ENCODE data around the gene TRIM17.

DNA sequence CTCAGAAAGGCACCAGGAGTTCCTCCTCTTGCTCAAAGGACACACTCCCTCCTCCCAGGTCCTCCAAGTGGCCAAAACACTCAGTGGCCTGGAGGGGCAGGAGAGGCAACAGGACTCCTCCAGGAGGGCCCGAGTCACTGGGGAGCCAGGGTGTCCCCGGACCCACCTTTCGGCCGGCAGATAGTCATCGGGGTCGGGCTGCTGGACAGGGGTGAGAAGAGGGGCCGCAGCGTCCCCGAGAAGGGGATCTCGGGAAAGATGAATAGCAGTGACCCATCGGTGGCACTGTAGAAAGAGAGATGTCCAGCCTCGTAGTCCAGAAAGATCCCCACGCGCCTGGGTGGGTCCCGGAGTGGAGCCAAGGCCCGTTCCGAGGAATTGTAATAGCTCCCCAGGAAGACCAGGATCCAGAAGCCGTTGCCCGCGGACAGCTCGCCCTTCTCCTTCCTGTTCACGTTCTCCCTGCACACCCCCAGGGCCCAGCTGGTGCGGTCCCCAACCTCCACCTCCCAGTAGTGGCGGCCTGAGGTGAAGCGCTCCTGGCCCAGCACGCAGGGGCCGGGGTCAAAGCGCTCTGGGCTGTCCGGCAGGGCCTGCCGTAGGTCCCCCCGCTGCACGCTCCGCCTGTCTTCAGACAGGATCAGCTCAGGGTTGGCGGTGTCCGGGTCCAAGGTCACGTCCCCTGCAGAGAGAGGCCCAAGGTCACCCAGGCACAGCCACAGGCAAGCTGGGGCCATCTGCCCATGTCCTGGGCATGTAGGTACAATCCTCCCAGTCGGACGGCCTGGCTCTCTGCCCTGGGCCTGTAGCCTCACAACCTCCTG is 21.9 kb downstream of the TRIM17 start:
- TF ChIP-seq, protein P1, sequence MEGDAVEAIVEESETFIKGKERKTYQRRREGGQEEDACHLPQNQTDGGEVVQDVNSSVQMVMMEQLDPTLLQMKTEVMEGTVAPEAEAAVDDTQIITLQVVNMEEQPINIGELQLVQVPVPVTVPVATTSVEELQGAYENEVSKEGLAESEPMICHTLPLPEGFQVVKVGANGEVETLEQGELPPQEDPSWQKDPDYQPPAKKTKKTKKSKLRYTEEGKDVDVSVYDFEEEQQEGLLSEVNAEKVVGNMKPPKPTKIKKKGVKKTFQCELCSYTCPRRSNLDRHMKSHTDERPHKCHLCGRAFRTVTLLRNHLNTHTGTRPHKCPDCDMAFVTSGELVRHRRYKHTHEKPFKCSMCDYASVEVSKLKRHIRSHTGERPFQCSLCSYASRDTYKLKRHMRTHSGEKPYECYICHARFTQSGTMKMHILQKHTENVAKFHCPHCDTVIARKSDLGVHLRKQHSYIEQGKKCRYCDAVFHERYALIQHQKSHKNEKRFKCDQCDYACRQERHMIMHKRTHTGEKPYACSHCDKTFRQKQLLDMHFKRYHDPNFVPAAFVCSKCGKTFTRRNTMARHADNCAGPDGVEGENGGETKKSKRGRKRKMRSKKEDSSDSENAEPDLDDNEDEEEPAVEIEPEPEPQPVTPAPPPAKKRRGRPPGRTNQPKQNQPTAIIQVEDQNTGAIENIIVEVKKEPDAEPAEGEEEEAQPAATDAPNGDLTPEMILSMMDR (conservative IDR thresholded peaks at IDR 0.05; ENCODE audit: low read depth, low read length), result no peak
- no peak for TF ChIP-seq EZH2 (IDR thresholded peaks at IDR 0.05; ENCODE audit: low read length, unreplicated experiment)
- TF ChIP-seq EZH2phosphoT487 (IDR thresholded peaks at IDR 0.05; ENCODE audit: borderline replicate concordance, low read length), result no peak

Measured in PC-3 (cell line).